Common myeloid progenitor, CD34-positive (primary cell): ENCODE results near the gene SSH2.
A peak's percentile ranks its signal among the peaks of the same experiment; 100 is the strongest.

Experiments
- CTCF ChIA-PET: fragments of 350-600 bp; sonication (Branson Sonifier 250); formaldehyde crosslinking; loops from one replicate; lab custom pipeline; 2021; ENCODE audit warnings: antibody characterized with exemption; lab: Charles Lee
- POLR2A ChIA-PET: fragments of 350-600 bp; sonication (Branson Sonifier 250); formaldehyde crosslinking; loops from one replicate; lab custom pipeline; 2021; ENCODE audit warnings: antibody characterized with exemption; lab: Charles Lee
- DNase-seq, 3 donors: peaks; one replicate each; pipeline versions ENCODE4 v3.0.0 to v3.0.0-alpha.2; 2013
- H3K27ac ChIP-seq, 2 experiments: 1 replicate in 1 of 2; 2 replicates in 1 of 2; pipeline ENCODE4 v1.7.0; 2013; ENCODE audit warnings: inconsistent platforms in 2 of 2, low read length in 2 of 2, mild to moderate bottlenecking in 2 of 2, low read depth in 1 of 2, moderate library complexity in 1 of 2; ENCODE audit not compliant: severe bottlenecking in 2 of 2, insufficient read depth in 1 of 2, poor library complexity in 1 of 2
- H3K27me3 ChIP-seq, 5 experiments: replicated peaks in 2 of 5; 1 replicate in 3 of 5; 2 replicates in 2 of 5; pipeline versions ENCODE4 v1.6.1 to v1.7.0; 2013; ENCODE audit warnings: low read length in 4 of 5, mild to moderate bottlenecking in 2 of 5, moderate library complexity in 2 of 5, inconsistent platforms in 1 of 5; ENCODE audit not compliant: insufficient read depth in 5 of 5, control insufficient read depth in 4 of 5
- H3K36me3 ChIP-seq, 4 experiments: 1 replicate in 2 of 4; 2 replicates in 2 of 4; pipeline versions ENCODE4 v1.6.1 to v1.7.0; 2013; ENCODE audit warnings: low read length in 3 of 4, control low read depth in 1 of 4, mild to moderate bottlenecking in 1 of 4; ENCODE audit not compliant: control insufficient read depth in 4 of 4, insufficient read depth in 4 of 4
- H3K4me1 ChIP-seq, 4 experiments: 1 replicate in 3 of 4; 2 replicates in 1 of 4; pipeline versions ENCODE4 v1.6.1 to v1.7.1; 2013; ENCODE audit warnings: low read length in 3 of 4, mild to moderate bottlenecking in 3 of 4, control low read depth in 1 of 4, inconsistent platforms in 1 of 4, moderate library complexity in 1 of 4; ENCODE audit not compliant: control insufficient read depth in 4 of 4, insufficient read depth in 4 of 4; ENCODE audit errors: control extremely low read depth in 1 of 4
- H3K4me3 ChIP-seq, 7 experiments: 1 replicate in 4 of 7; 2 replicates in 3 of 7; pipeline versions ENCODE4 v1.5.1 to v1.7.0; 2013; ENCODE audit warnings: mild to moderate bottlenecking in 7 of 7, low read length in 6 of 7, moderate library complexity in 6 of 7, inconsistent platforms in 2 of 7, low read depth in 2 of 7, control low read depth in 1 of 7; ENCODE audit not compliant: insufficient read depth in 4 of 7, control insufficient read depth in 1 of 7; ENCODE audit errors: extremely low read depth in 1 of 7
- H3K9me3 ChIP-seq, 5 experiments: 1 replicate in 4 of 5; 2 replicates in 1 of 5; pipeline versions ENCODE4 v1.6.1 to v1.7.1; 2013; ENCODE audit warnings: low read length in 4 of 5, mild to moderate bottlenecking in 2 of 5, inconsistent platforms in 1 of 5, low read depth in 1 of 5, moderate library complexity in 1 of 5; ENCODE audit not compliant: control insufficient read depth in 4 of 5, insufficient read depth in 2 of 5; ENCODE audit errors: control extremely low read depth in 1 of 5
- WGBS: methylation state at CpG from one replicate; pipeline ENCODE4 v1.1.5; 2013; ENCODE audit not compliant: insufficient coverage; 5-methylcytosine and 5-hydroxymethylcytosine counted together

Gene SSH2

GRCh38 chr17:29621751-29622194 lies 308.3 kb downstream of the SSH2 start:
- peaks cover 0 to 21% (median 7%) of the 10 kb centered on the region in 5 experiments for H3K27me3 ChIP-seq
- peaks cover 0 to 2% (median 0%) of the 10 kb centered on the region in 4 experiments for H3K36me3 ChIP-seq
- no peak overlapping the region for H3K27ac ChIP-seq
- no peaks in the 10 kb centered on the region for H3K9me3 ChIP-seq
- no peak for DNase-seq
- peak overlapping the region in 5 of 7 experiments; percentile 67 to 82 (median 74) for H3K4me3 ChIP-seq
- H3K4me1 ChIP-seq: peaks cover 0 to 39% (median 30%) of the 10 kb centered on the region in 4 experiments
- POLR2A ChIA-PET: no interaction called here
- CTCF ChIA-PET: interaction anchor here (0.9 to 2.1 kb wide), 6 partner anchors 17 to 319 kb away, joined by 3 to 7 read pairs (median 3); partner anchors contain the start of gene EFCAB5
- 83% methylated on average over 8 of the region's 8 CpGs for WGBS

- peaks cover 0 to 2% (median 0%) of the 10 kb centered on the region in 4 experiments for H3K36me3 ChIP-seq
- H3K9me3 ChIP-seq: no peaks in the 10 kb centered on the region
- H3K4me3 ChIP-seq: no peak overlapping the region
- no peak overlapping the region for H3K27ac ChIP-seq
- 97% methylated on average over 10 of the region's 12 CpGs for WGBS
- ChIA-PET CTCF (interaction anchor here (0.9 to 2.1 kb wide), 8 partner anchors 18 to 368 kb away, joined by 3 to 7 read pairs (median 3); partner anchors contain the start of gene EFCAB5), POLR2A (interaction anchor here (0.5 kb wide), 1 partner anchor 140 kb away, joined by 3 read pairs; no protein-coding TSS in a partner anchor)
- H3K4me1 ChIP-seq: peaks cover 2 to 48% (median 39%) of the 10 kb centered on the region in 4 experiments
- DNase-seq: no peak
- H3K27me3 ChIP-seq: peaks cover 0 to 29% (median 15%) of the 10 kb centered on the region in 5 experiments
Measured at GRCh38 chr17:29620779-29621500, 309.1 kb downstream of the SSH2 start.

- Histone ChIP-seq H3K4me1 (peaks cover 2 to 54% (median 45%) of the 10 kb centered on the region in 4 experiments), H3K9me3 (no peaks in the 10 kb centered on the region), H3K27ac (no peak overlapping the region), H3K4me3 (no peak overlapping the region), H3K27me3 (peaks cover 0 to 29% (median 16%) of the 10 kb centered on the region in 5 experiments), H3K36me3 (peaks cover 0 to 2% (median 0%) of the 10 kb centered on the region in 4 experiments)
- ChIA-PET POLR2A (interaction anchor here (0.7 kb wide), 1 partner anchor 51 kb away, joined by 3 read pairs; no protein-coding TSS in a partner anchor), CTCF (interaction anchor here (0.8 to 7.8 kb wide), 5 partner anchors 28 to 369 kb away, joined by 3 to 71 read pairs (median 3); partner anchors contain the start of gene ANKRD13B)
- DNase-seq: no peak
- 100% methylated on average over 3 of the region's 4 CpGs for WGBS
Measured at GRCh38 chr17:29620271-29620670, 309.8 kb downstream of the SSH2 start.

- Histone ChIP-seq H3K36me3 (no peaks in the 10 kb centered on the region), H3K27me3 (peaks cover 0 to 29% (median 16%) of the 10 kb centered on the region in 5 experiments), H3K27ac (no peak overlapping the region), H3K9me3 (no peaks in the 10 kb centered on the region), H3K4me1 (peaks cover 2 to 64% (median 55%) of the 10 kb centered on the region in 4 experiments), H3K4me3 (no peak overlapping the region)
- peak in 2 of 3 donors; percentile 37 to 64 for DNase-seq
- ChIA-PET CTCF (interaction anchor here (0.8 to 7.8 kb wide), 11 partner anchors 12 to 370 kb away, joined by 3 to 179 read pairs (median 9); partner anchors contain the start of genes ANKRD13B and SSH2), POLR2A (no interaction called here)
Measured at GRCh38 chr17:29619251-29619650, 310.8 kb downstream of the SSH2 start.

GRCh38 chr17:29618272-29619065 lies 311.6 kb downstream of the SSH2 start:
- Histone ChIP-seq H3K4me3 (peak overlapping the region in 5 of 7 experiments; percentile 35 to 82 (median 63)), H3K36me3 (no peaks in the 10 kb centered on the region), H3K27me3 (peaks cover 0 to 29% (median 16%) of the 10 kb centered on the region in 5 experiments), H3K9me3 (no peaks in the 10 kb centered on the region), H3K27ac (no peak overlapping the region), H3K4me1 (peaks cover 2 to 72% (median 63%) of the 10 kb centered on the region in 4 experiments)
- ChIA-PET CTCF (interaction anchor here (0.6 to 7.8 kb wide), 33 partner anchors 9 to 475 kb away, joined by 3 to 179 read pairs (median 5); partner anchors contain the start of genes ABHD15, ANKRD13B, SSH2 and TP53I13), POLR2A (interaction anchor here (0.8 kb wide), 1 partner anchor 27 kb away, joined by 3 read pairs; no protein-coding TSS in a partner anchor)
- WGBS: 58% methylated on average over 12 of the region's 22 CpGs
- no peak for DNase-seq

GRCh38 chr17:29617481-29618271 lies 312.4 kb downstream of the SSH2 start:
- H3K36me3 ChIP-seq: no peaks in the 10 kb centered on the region
- CTCF ChIA-PET: interaction anchor here (0.6 to 7.8 kb wide), 40 partner anchors 9 to 475 kb away, joined by 3 to 179 read pairs (median 5); partner anchors contain the start of genes ABHD15, ANKRD13B, SSH2 and TP53I13
- peak; percentile 87 to 92 (median 92) for DNase-seq
- under 1% methylated on average over 61 of the region's 68 CpGs for WGBS
- peaks cover 2 to 72% (median 62%) of the 10 kb centered on the region in 4 experiments for H3K4me1 ChIP-seq
- H3K4me3 ChIP-seq: peak overlapping the region in 6 of 7 experiments; percentile 9 to 82 (median 58)
- H3K27me3 ChIP-seq: peaks cover 0 to 30% (median 18%) of the 10 kb centered on the region in 5 experiments
- POLR2A ChIA-PET: interaction anchor here (0.6 to 0.8 kb wide), 3 partner anchors 26 to 214 kb away, joined by 3 read pairs; no protein-coding TSS in a partner anchor
- H3K27ac ChIP-seq: no peak overlapping the region
- H3K9me3 ChIP-seq: no peaks in the 10 kb centered on the region
